ENCODE results near the gene PLXND1.

GRCh38 chr3:129563332-129563731 is 43.1 kb downstream of the PLXND1 start:
- TF ChIP-seq CTCF (IDR thresholded peaks at IDR 0.05 in 2 of 3, conservative IDR thresholded peaks at IDR 0.05 in 1 of 3; ENCODE audit: borderline replicate concordance in 1 of 3, insufficient read depth in 1 of 3, low read depth in 2 of 3, low read length in 2 of 3) (no peak), POLR2A (IDR thresholded peaks at IDR 0.05; ENCODE audit: borderline replicate concordance, extremely low read depth, insufficient read depth, insufficient read length) (no peak), ATF3 (IDR thresholded peaks at IDR 0.05) (no peak), JUND (IDR thresholded peaks at IDR 0.05) (no peak), EZH2phosphoT487 (IDR thresholded peaks at IDR 0.05; ENCODE audit: borderline replicate concordance) (no peak), EZH2 (IDR thresholded peaks at IDR 0.05) (no peak), ELF1 (IDR thresholded peaks at IDR 0.05; ENCODE audit: borderline replicate concordance, low read depth) (no peak), CEBPB (IDR thresholded peaks at IDR 0.05; ENCODE audit: low read depth) (no peak), MAX (IDR thresholded peaks at IDR 0.05) (no peak), RAD21 (IDR thresholded peaks at IDR 0.05; ENCODE audit: low read depth) (no peak)

Data from HCT116 (cell line).